GM20000 (cell line): ENCODE data around the gene OPN3.

Source experiments
- DNase-seq: peaks from one replicate; pipeline ENCODE4 v3.0.0; 2012; ENCODE audit warnings: low spot score
- CTCF ChIP-seq: IDR thresholded peaks from 2 replicates; pipeline ENCODE4 v1.5.1; 2012; ENCODE audit warnings: mild to moderate bottlenecking, control low read depth; ENCODE audit errors: extremely low read depth, missing control alignments

The OPN3 gene

DNA sequence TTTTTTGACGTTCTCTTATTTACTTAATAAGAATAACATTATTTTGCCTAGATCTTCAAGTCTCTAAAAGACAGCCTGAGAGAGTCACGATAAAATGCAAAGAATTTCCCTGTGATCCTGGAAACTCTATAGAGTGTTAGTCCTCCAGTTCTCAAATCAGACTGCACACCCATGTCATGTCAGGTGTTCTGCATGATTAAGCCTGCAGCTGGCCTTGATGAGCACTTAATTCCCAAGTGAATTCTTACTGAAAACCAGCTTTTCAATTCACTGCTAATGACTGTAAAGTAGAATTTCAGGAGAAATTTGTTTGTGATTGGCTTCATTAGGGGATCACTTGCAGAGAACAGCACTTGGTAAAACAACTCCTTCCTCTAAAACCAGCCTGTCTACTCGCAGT is 41.9 kb downstream of the OPN3 start:
- TF ChIP-seq CTCF = no peak
- DNase-seq = no peak

- no peak for DNase-seq
- TF ChIP-seq CTCF = no peak
Measured at GRCh38 chr1:241596633-241597032, 43.5 kb downstream of the OPN3 start.

GRCh38 chr1:241593186-241593585 is 47.0 kb downstream of the OPN3 start:
- TF ChIP-seq CTCF = no peak
- no peak for DNase-seq

DNA sequence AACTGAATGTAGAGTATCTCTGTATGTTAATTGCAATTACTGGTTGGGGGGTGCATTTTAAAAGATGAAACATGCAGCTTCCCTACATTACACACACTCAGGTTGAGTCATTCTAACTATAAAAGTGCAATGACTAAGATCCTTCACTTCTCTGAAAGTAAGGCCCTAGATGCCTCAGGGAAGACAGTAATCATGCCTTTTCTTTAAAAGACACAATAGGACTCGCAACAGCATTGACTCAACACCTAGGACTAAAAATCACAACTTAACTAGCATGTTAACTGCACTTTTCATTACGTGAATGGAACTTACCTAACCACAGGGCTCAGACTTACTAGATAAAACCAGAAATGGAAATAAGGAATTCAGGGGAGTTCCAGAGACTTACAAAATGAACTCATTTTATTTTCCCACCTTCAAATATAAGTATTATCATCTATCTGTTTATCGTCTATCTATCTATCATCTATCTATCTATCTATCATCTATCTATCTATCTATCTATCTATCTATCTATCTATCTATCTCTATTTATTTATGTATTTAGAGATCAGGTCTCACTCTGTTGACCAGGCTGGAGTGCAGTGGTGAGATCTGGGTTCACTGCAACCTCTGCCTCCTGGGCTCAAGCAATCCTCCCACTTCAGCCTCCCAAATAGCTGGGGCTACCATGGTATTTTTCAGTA is 47.8 kb downstream of the OPN3 start:
- peak; percentile 23 for DNase-seq
- no peak for TF ChIP-seq CTCF

DNA sequence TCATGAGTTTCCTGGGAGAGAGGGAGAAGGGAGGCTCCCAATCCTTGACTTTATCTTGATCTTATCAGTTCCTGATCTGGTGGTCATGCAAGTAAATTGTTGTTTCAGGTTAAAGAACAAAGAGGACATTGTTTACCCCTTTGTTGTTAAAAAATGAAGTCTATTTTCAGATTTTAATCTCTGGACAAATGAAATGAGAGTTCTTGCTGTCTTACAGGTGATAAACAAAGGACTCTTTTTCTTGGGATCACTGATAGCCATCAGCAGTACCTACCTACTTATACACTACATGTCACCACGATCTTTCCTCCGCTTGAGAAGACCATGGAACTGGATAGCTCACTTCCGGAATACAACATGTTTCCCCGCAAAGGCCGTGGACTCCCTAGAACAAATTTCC is 48.4 kb downstream of the OPN3 start:
- no peak for DNase-seq
- no peak for TF ChIP-seq CTCF

GRCh38 chr1:241591317-241591716 is 48.9 kb downstream of the OPN3 start:
- DNase-seq = no peak
- no peak for TF ChIP-seq CTCF

- TF ChIP-seq CTCF = no peak
- DNase-seq = no peak
Measured at GRCh38 chr1:241590719-241591118, 49.5 kb downstream of the OPN3 start.
